CD4-positive, alpha-beta T cell treated with Interleukin-2 at 100 ng/mL for 4 hours (primary cell): Measurements from ENCODE around the gene LTF.
"Not testable (repeated sequence)": the region's sequence is repeated elsewhere in the genome, so short reads cannot be mapped to it uniquely, and the experiment has no call there.

Experiments used
- DNase-seq: peaks from one replicate; pipeline ENCODE4 v3.0.0-alpha.2; 2020; ENCODE audit warnings: low spot score

Gene LTF

GRCh38 chr3:46464326-46465195 is at the start of gene LTF:
TSS of gene LTF (minus strand) at chr3:46464905. CDS start at chr3:46464867, 38 bp downstream.
- no peak for DNase-seq

- no peak for DNase-seq
Measured at GRCh38 chr3:46512191-46512749, 47.6 kb upstream of the LTF start.

- DNase-seq = no peak
Measured at GRCh38 chr3:46509661-46510187, 45.0 kb upstream of the LTF start.

GRCh38 chr3:46508850-46509591 is 44.3 kb upstream of the LTF start:
- DNase-seq = no peak

- no peak for DNase-seq
Measured at GRCh38 chr3:46506526-46506925, 41.8 kb upstream of the LTF start.

GRCh38 chr3:46505953-46506352 is 41.2 kb upstream of the LTF start:
- DNase-seq = no peak

- DNase-seq = peak; percentile 55
Measured at GRCh38 chr3:46504789-46505188, 40.1 kb upstream of the LTF start.

GRCh38 chr3:46503200-46503874 is 38.6 kb upstream of the LTF start:
- no peak for DNase-seq

- no peak for DNase-seq
Measured at GRCh38 chr3:46501702-46502101, 37.0 kb upstream of the LTF start.

- no peak for DNase-seq
Measured at GRCh38 chr3:46500656-46501635, 36.2 kb upstream of the LTF start.

GRCh38 chr3:46498916-46499519 is 34.3 kb upstream of the LTF start:
- no peak for DNase-seq

GRCh38 chr3:46497556-46498265 is 33.0 kb upstream of the LTF start, which contains the start of gene RTP3:
TSS of gene RTP3 (plus strand) at chr3:46497976. CDS start at chr3:46498063, 87 bp downstream.
- DNase-seq = no peak

- DNase-seq = peak; percentile 60
Measured at GRCh38 chr3:46496746-46497555, 32.2 kb upstream of the LTF start.

- no peak for DNase-seq
Measured at GRCh38 chr3:46495901-46496456, 31.3 kb upstream of the LTF start.

GRCh38 chr3:46494491-46494890 is 29.8 kb upstream of the LTF start:
- DNase-seq = not testable (repeated sequence)

GRCh38 chr3:46492890-46493547 is 28.3 kb upstream of the LTF start:
- DNase-seq = no peak

GRCh38 chr3:46491089-46492070 is 26.7 kb upstream of the LTF start:
- no peak for DNase-seq
